Vagina (tissue), 2 donors: ENCODE data around the gene CELF4.

Experiments
- CTCF ChIP-seq, 3 experiments: fragments of 450-650 bp in 2 of 3; fragments of 200-600 bp in 1 of 3; sonication (generic) in 1 of 3; IDR thresholded peaks; one replicate each; pipeline ENCODE4 v1.5.1; 2017 to 2019; ENCODE audit warnings: antibody characterized with exemption in 3 of 3, mild to moderate bottlenecking in 2 of 3, moderate library complexity in 2 of 3
- POLR2AphosphoS5 ChIP-seq, 2 donors: sonication (generic); formaldehyde crosslinking; IDR thresholded peaks; one replicate each; pipeline ENCODE4 v1.9.0; 2017; ENCODE audit warnings: antibody characterized with exemption in 2 of 2, mild to moderate bottlenecking in 2 of 2, low read depth in 1 of 2; ENCODE audit not compliant: insufficient read depth in 1 of 2

GRCh38 chr18:37421341-37422077, 144.1 kb downstream of the CELF4 start:
- TF ChIP-seq CTCF (IDR thresholded peaks at IDR 0.05) = no peak
- no peak for TF ChIP-seq POLR2AphosphoS5 (IDR thresholded peaks at IDR 0.05; ENCODE audit: insufficient read depth in 1 of 2, low read depth in 1 of 2)
